Measurements from ENCODE around the gene BTBD9.

Gene BTBD9

GRCh38 chr6:38420207-38420606 is 219.5 kb downstream of the BTBD9 start:
- Histone ChIP-seq H3K36me3 (ENCODE audit: control insufficient read depth, low read length) (no peaks in the 10 kb centered on the region), H3K9me2 (replicated peaks; ENCODE audit: control insufficient read depth, low read length) (no peaks in the 10 kb centered on the region), H3K4me3 (ENCODE audit: low read length) (no peak overlapping the region), H3K4me1 (ENCODE audit: control insufficient read depth, low read length) (no peaks in the 10 kb centered on the region), H3F3A (ENCODE audit: control insufficient read depth, insufficient read depth) (no peaks in the 10 kb centered on the region), H3K9me3 (ENCODE audit: control insufficient read depth, insufficient read depth, low read length) (no peaks in the 10 kb centered on the region), H3K79me2 (ENCODE audit: control insufficient read depth, low read length) (no peaks in the 10 kb centered on the region), H4K20me1 (ENCODE audit: control insufficient read depth, insufficient read depth, low read depth, low read length) (no peaks in the 10 kb centered on the region), H3K4me2 (ENCODE audit: low read length) (no peak overlapping the region), H3K27me3 (ENCODE audit: control insufficient read depth, low read length) (no peaks in the 10 kb centered on the region), H3K27ac (ENCODE audit: low read depth, low read length) (no peak overlapping the region)
- TF ChIP-seq, protein P1, sequence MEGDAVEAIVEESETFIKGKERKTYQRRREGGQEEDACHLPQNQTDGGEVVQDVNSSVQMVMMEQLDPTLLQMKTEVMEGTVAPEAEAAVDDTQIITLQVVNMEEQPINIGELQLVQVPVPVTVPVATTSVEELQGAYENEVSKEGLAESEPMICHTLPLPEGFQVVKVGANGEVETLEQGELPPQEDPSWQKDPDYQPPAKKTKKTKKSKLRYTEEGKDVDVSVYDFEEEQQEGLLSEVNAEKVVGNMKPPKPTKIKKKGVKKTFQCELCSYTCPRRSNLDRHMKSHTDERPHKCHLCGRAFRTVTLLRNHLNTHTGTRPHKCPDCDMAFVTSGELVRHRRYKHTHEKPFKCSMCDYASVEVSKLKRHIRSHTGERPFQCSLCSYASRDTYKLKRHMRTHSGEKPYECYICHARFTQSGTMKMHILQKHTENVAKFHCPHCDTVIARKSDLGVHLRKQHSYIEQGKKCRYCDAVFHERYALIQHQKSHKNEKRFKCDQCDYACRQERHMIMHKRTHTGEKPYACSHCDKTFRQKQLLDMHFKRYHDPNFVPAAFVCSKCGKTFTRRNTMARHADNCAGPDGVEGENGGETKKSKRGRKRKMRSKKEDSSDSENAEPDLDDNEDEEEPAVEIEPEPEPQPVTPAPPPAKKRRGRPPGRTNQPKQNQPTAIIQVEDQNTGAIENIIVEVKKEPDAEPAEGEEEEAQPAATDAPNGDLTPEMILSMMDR (IDR thresholded peaks at IDR 0.05; ENCODE audit: low read depth, low read length, poor library complexity, severe bottlenecking), result no peak
- TF ChIP-seq EZH2phosphoT487 (IDR thresholded peaks at IDR 0.05; ENCODE audit: borderline replicate concordance, low read length), result no peak

- Histone ChIP-seq H3K27me3 (ENCODE audit: control insufficient read depth, low read length) (no peaks in the 10 kb centered on the region), H3K27ac (ENCODE audit: low read depth, low read length) (no peak overlapping the region), H3K36me3 (ENCODE audit: control insufficient read depth, low read length) (no peaks in the 10 kb centered on the region), H3K4me1 (ENCODE audit: control insufficient read depth, low read length) (no peaks in the 10 kb centered on the region), H3K4me3 (ENCODE audit: low read length) (no peak overlapping the region), H3K9me3 (ENCODE audit: control insufficient read depth, insufficient read depth, low read length) (no peaks in the 10 kb centered on the region), H4K20me1 (ENCODE audit: control insufficient read depth, insufficient read depth, low read depth, low read length) (no peaks in the 10 kb centered on the region), H3K4me2 (ENCODE audit: low read length) (no peak overlapping the region), H3K9me2 (replicated peaks; ENCODE audit: control insufficient read depth, low read length) (no peaks in the 10 kb centered on the region), H3F3A (ENCODE audit: control insufficient read depth, insufficient read depth) (no peaks in the 10 kb centered on the region), H3K79me2 (ENCODE audit: control insufficient read depth, low read length) (no peaks in the 10 kb centered on the region)
- TF ChIP-seq, protein P1 (IDR thresholded peaks at IDR 0.05; ENCODE audit: low read depth, low read length, poor library complexity, severe bottlenecking), result no peak
- no peak for TF ChIP-seq EZH2phosphoT487 (IDR thresholded peaks at IDR 0.05; ENCODE audit: borderline replicate concordance, low read length)
Measured at GRCh38 chr6:38417521-38417920, 222.2 kb downstream of the BTBD9 start.

DNA sequence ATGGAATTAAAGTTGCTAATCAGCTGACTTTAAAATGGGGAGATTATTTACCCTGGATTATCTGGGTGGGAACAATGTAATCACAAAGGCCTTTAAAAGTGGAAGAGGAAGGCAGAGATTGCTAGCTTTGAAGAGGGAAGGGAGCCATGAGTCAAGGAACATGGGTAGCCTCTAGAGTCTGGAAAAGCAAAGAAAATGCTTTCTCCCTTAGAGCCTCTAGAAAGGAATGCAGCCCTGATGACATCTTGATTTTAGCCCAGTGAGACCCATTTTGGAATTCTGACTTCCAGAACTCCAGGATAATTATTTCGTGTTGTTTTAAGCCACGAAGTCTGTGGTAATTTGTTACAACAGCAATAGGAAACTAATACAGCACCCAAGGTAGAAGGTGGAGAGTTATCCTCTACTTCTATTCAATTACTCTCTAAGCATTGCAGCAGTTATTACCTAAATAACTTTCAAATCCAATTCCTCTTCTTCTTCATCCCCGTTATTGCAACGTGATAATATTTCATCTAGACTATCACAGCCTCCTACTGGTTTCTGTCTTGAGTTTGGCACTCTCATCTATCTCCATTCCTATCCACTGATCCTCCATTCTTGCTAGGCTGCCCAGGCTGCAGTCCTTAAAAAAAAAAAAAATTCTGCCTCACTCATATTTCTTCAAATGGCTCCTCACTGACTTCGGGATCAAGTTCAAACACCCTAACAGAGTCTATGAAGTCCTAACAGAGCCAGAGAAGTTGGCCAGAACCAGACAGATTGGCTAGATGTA is 224.3 kb downstream of the BTBD9 start:
- Histone ChIP-seq H3K4me3 (ENCODE audit: low read length) (no peak overlapping the region), H3K9me2 (replicated peaks; ENCODE audit: control insufficient read depth, low read length) (no peaks in the 10 kb centered on the region), H3K4me1 (ENCODE audit: control insufficient read depth, low read length) (peaks cover 1% of the 10 kb centered on the region), H4K20me1 (ENCODE audit: control insufficient read depth, insufficient read depth, low read depth, low read length) (no peaks in the 10 kb centered on the region), H3K27ac (ENCODE audit: low read depth, low read length) (no peak overlapping the region), H3K36me3 (ENCODE audit: control insufficient read depth, low read length) (no peaks in the 10 kb centered on the region), H3K27me3 (ENCODE audit: control insufficient read depth, low read length) (no peaks in the 10 kb centered on the region), H3F3A (ENCODE audit: control insufficient read depth, insufficient read depth) (no peaks in the 10 kb centered on the region), H3K4me2 (ENCODE audit: low read length) (no peak overlapping the region), H3K9me3 (ENCODE audit: control insufficient read depth, insufficient read depth, low read length) (no peaks in the 10 kb centered on the region), H3K79me2 (ENCODE audit: control insufficient read depth, low read length) (no peaks in the 10 kb centered on the region)
- no peak for TF ChIP-seq EZH2phosphoT487 (IDR thresholded peaks at IDR 0.05; ENCODE audit: borderline replicate concordance, low read length)
- TF ChIP-seq, protein P1 (IDR thresholded peaks at IDR 0.05; ENCODE audit: low read depth, low read length, poor library complexity, severe bottlenecking), result no peak

Data from DOHH2 (cell line).